ENCODE data around the gene SNTG2. TPM values are rescaled to one million over a fixed set of nuclear protein-coding genes. Genes with fewer than 3 reads are reported as not detected.

The SNTG2 gene
- total and polyA plus RNA-seq, 2 of the 13 experiments (the other 11 are each of a cell fraction or from before 2014, with no cell fraction given) = not detected

GRCh38 chr2:1230155-1230893, 279.7 kb downstream of the SNTG2 start (continued):
- TF ChIP-seq KLF12 (CRISPR knock-in tag; IDR thresholded peaks at IDR 0.05; ENCODE audit: borderline replicate concordance) = no peak
- TF ChIP-seq NR2F1 (CRISPR knock-in tag; IDR thresholded peaks at IDR 0.05) = no peak
- no peak for TF ChIP-seq POLR2G (IDR thresholded peaks at IDR 0.05; ENCODE audit: low read depth, low read length)

- Histone ChIP-seq H3K36me3 (replicated peaks in 1 of 2; ENCODE audit: control insufficient read depth in 1 of 2, insufficient read depth in 2 of 2, low read length in 2 of 2) (no peaks in the 10 kb centered on the region), H4K20me1 (ENCODE audit: insufficient read depth, low read length) (no peaks in the 10 kb centered on the region), H3K9ac (ENCODE audit: insufficient read depth, low read depth, low read length) (no peak overlapping the region), H3K9me3 (ENCODE audit: low read length) (no peaks in the 10 kb centered on the region), H3K27ac (ENCODE audit: extremely low read length, insufficient read depth, low read length) (no peak overlapping the region), H3K79me2 (ENCODE audit: insufficient read depth, low read length) (no peaks in the 10 kb centered on the region), H3K4me3 (replicated peaks in 1 of 3; ENCODE audit: insufficient read depth in 1 of 3, low read depth in 2 of 3, low read length in 3 of 3) (no peak overlapping the region), H3K27me3 (ENCODE audit: control insufficient read depth in 1 of 2, insufficient read depth in 2 of 2, low read length in 2 of 2) (peaks cover 3 to 40% of the 10 kb centered on the region in 2 experiments; a peak in 4 of 5 replicates), H3K4me1 (ENCODE audit: insufficient read depth, low read length) (no peaks in the 10 kb centered on the region), H2AFZ (ENCODE audit: low read length) (no peak overlapping the region), H3K4me2 (ENCODE audit: low read depth, low read length) (no peak overlapping the region)
- ATAC-seq = peak; percentile 37; the same call in 2 of the 3 replicates
- 17% methylated on average over 7 of the region's 11 CpGs for WGBS (ENCODE audit: low lambda C conversion rate)
- BruUV-seq (replicated peaks) = no TSS peak
- POLR2A ChIA-PET = no interaction called here
- no peak for FAIRE-seq
- CTCF ChIA-PET (ENCODE audit: low intra/inter-chr PET ratio, low total read pairs) = no interaction called here
- DNase-seq (ENCODE audit: low spot score) = peak; percentile 9
- in situ Hi-C loops (cut with HindIII; ENCODE audit: extremely low pct_ligation_motif_present, low pct_unique_long_range_greater_than_20kb) = no loop called here
- intact Hi-C loops (cut with micrococcal nuclease; ENCODE audit: unreplicated experiment) = no loop called here
- no peak for TF ChIP-seq DNMT3B (CRISPR knock-in tag; conservative IDR thresholded peaks at IDR 0.05)
- TF ChIP-seq ZNF790 (CRISPR knock-in tag; IDR thresholded peaks at IDR 0.05; ENCODE audit: borderline replicate concordance) = no peak
- no peak for TF ChIP-seq ZNF784 (CRISPR knock-in tag; IDR thresholded peaks at IDR 0.05; ENCODE audit: borderline replicate concordance)
- TF ChIP-seq, protein P1, sequence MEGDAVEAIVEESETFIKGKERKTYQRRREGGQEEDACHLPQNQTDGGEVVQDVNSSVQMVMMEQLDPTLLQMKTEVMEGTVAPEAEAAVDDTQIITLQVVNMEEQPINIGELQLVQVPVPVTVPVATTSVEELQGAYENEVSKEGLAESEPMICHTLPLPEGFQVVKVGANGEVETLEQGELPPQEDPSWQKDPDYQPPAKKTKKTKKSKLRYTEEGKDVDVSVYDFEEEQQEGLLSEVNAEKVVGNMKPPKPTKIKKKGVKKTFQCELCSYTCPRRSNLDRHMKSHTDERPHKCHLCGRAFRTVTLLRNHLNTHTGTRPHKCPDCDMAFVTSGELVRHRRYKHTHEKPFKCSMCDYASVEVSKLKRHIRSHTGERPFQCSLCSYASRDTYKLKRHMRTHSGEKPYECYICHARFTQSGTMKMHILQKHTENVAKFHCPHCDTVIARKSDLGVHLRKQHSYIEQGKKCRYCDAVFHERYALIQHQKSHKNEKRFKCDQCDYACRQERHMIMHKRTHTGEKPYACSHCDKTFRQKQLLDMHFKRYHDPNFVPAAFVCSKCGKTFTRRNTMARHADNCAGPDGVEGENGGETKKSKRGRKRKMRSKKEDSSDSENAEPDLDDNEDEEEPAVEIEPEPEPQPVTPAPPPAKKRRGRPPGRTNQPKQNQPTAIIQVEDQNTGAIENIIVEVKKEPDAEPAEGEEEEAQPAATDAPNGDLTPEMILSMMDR (CRISPR knock-in tag; IDR thresholded peaks at IDR 0.05) = no peak
- no peak for TF ChIP-seq ELF4 (CRISPR knock-in tag; IDR thresholded peaks at IDR 0.05; ENCODE audit: borderline replicate concordance)
- TF ChIP-seq ZNF10 (CRISPR knock-in tag; IDR thresholded peaks at IDR 0.05; ENCODE audit: borderline replicate concordance, low read depth) = no peak
- no peak for TF ChIP-seq GTF2F1 (IDR thresholded peaks at IDR 0.05; ENCODE audit: low read length)
- no peak for TF ChIP-seq RAD51 (IDR thresholded peaks at IDR 0.05; ENCODE audit: borderline replicate concordance)
- TF ChIP-seq PRMT3 (CRISPR knock-in tag; IDR thresholded peaks at IDR 0.05; ENCODE audit: borderline replicate concordance, low read depth) = no peak
- no peak for TF ChIP-seq THYN1 (CRISPR knock-in tag; IDR thresholded peaks at IDR 0.05; ENCODE audit: borderline replicate concordance, low read depth)
- TF ChIP-seq, protein P2, sequence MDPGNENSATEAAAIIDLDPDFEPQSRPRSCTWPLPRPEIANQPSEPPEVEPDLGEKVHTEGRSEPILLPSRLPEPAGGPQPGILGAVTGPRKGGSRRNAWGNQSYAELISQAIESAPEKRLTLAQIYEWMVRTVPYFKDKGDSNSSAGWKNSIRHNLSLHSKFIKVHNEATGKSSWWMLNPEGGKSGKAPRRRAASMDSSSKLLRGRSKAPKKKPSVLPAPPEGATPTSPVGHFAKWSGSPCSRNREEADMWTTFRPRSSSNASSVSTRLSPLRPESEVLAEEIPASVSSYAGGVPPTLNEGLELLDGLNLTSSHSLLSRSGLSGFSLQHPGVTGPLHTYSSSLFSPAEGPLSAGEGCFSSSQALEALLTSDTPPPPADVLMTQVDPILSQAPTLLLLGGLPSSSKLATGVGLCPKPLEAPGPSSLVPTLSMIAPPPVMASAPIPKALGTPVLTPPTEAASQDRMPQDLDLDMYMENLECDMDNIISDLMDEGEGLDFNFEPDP (CRISPR knock-in tag; conservative IDR thresholded peaks at IDR 0.05) = no peak
These were observed 280.9 kb downstream of the SNTG2 start for GRCh38 chr2:1231466-1232063.
